ENCODE data around the gene ZNF326. TPM values are rescaled to one million over a fixed set of nuclear protein-coding genes. Genes with fewer than 3 reads are reported as not detected.
A peak's percentile ranks its signal among the peaks of the same experiment; 100 is the strongest.

Gene ZNF326
- total RNA-seq, 1 experiment from 2014 or later: 39.0 TPM

- Histone ChIP-seq H3K23me2 (ENCODE audit: insufficient read length, low read depth, low read length, poor library complexity, severe bottlenecking) (no peaks in the 10 kb centered on the region), H3K14ac (ENCODE audit: insufficient read depth, low read length) (no peak overlapping the region), H3K79me1 (ENCODE audit: insufficient read depth, low read depth, low read length, poor library complexity, severe bottlenecking) (no peaks in the 10 kb centered on the region), H4K8ac (replicated peaks; ENCODE audit: insufficient read length, low read depth, low read length) (no peak overlapping the region), H3K18ac (ENCODE audit: insufficient read length, low read depth, low read length) (no peak overlapping the region), H3K9ac (ENCODE audit: extremely low read depth, insufficient read length, low read length) (no peak overlapping the region), H3K9me3 (ENCODE audit: control insufficient read depth, low read depth, low read length) (no peaks in the 10 kb centered on the region), H2BK20ac (ENCODE audit: low read depth, low read length, poor library complexity, severe bottlenecking) (no peak overlapping the region), H3K27me3 (ENCODE audit: insufficient read depth, low read length) (no peaks in the 10 kb centered on the region), H3T11ph (ENCODE audit: low read length) (no peak overlapping the region), H4K91ac (ENCODE audit: insufficient read length, low read depth, low read length) (no peak overlapping the region), H2BK5ac (ENCODE audit: insufficient read length, low read length) (no peak overlapping the region), H4K5ac (ENCODE audit: insufficient read length, low read depth, low read length) (no peak overlapping the region), H3K4ac (ENCODE audit: low read depth, low read length) (no peak overlapping the region), H3K23ac (ENCODE audit: insufficient read length, low read depth, low read length) (no peak overlapping the region), H3K27ac (ENCODE audit: insufficient read length, low read depth, low read length) (no peak overlapping the region), H2AFZ (ENCODE audit: low read length) (no peak overlapping the region), H2AK5ac (ENCODE audit: insufficient read length, low read length) (no peak overlapping the region), H3K56ac (ENCODE audit: insufficient read length, low read depth, low read length) (no peak overlapping the region), H3K4me1 (ENCODE audit: insufficient read depth, low read length) (peaks cover 10% of the 10 kb centered on the region), H3K4me2 (ENCODE audit: insufficient read depth, insufficient read length, low read length) (no peak overlapping the region), H3K79me2 (ENCODE audit: insufficient read depth, low read length) (no peaks in the 10 kb centered on the region), H2BK120ac (ENCODE audit: low read depth, low read length, poor library complexity, severe bottlenecking) (no peak overlapping the region), H2BK15ac (ENCODE audit: low read depth, low read length) (no peak overlapping the region), H2BK12ac (ENCODE audit: insufficient read length, low read depth, low read length) (no peak overlapping the region), H4K20me1 (ENCODE audit: control insufficient read depth, insufficient read depth, insufficient read length) (no peaks in the 10 kb centered on the region)
- WGBS (ENCODE audit: extremely low coverage, insufficient read length, low lambda C conversion rate): no CpG with 5 or more reads among the region's 1 CpG
- Mint-ChIP-seq H3K4me3 (no peak overlapping the region), H3K27ac (0 out of 7 replicates have a peak overlapping the region, but pooled peaks of 1 of the 3 experiments have one; percentile 37), H3K36me3 (ENCODE audit: insufficient read depth in 1 of 3, low read depth in 3 of 3) (no peaks in the 10 kb centered on the region), H3K9me3 (no peaks in the 10 kb centered on the region; a peak in 1 of 5 replicates), H3K4me1 (peaks cover 48 to 49% of the 10 kb centered on the region in 2 experiments), H3K27me3 (ENCODE audit: low read depth) (no peaks in the 10 kb centered on the region)
- no peak for DNase-seq
- TF ChIP-seq CTCF (conservative IDR thresholded peaks at IDR 0.05): no peak
Observed at GRCh38 chr1:89953929-89954328, 41.0 kb upstream of the ZNF326 start.

Data from H9 (cell line).